NCI-H1092 (cell line): ENCODE data around the gene MYZAP.

Experiments
- DNase-seq: peaks from one replicate; lab custom pipeline; 2025; lab: John Stamatoyannopoulos, UW

Gene MYZAP

GRCh38 chr15:57563416-57563815, 28.3 kb upstream of the MYZAP start:
- DNase-seq: no peak

DNA sequence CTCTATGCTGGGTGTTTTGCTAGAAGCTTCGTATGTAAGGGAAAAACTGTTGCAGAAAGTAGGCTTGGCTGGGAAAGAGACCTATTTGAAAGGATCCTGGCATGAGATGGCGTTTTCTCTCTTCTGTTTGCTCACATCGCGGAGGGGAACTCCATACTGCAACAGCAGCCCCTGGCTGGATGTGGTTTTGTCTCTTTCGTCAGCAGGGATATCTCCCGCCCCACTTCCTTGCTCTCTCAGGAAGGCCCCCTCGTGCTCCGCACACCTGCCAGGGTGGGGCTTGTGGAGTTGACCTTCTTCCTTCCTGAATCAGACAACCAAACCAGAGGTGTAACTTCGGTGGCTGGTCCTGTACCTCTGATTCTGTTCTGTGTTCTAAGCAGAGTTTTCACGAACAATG, 26.4 kb upstream of the MYZAP start:
- DNase-seq: peak; percentile 13

DNA sequence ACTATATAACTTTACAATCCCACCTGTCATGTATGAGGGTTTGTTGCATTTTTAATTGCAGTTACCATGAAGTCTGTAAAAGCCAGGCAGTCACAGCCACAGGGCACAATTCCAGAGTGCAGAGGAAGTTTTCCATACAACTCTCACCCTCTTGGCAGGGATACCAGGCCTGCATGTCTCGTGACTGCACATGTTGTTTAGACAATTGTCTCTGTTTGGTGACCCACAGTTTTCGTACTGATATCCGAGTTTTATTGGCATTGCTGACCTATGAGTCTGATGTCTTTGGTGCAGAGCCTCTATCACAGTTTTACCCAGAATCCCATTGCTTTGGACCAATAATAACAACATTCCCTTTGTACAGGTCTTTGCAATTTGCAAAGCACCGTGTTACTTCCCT, 24.9 kb upstream of the MYZAP start:
- DNase-seq: no peak

GRCh38 chr15:57567891-57568290, 23.8 kb upstream of the MYZAP start:
- DNase-seq: no peak

DNA sequence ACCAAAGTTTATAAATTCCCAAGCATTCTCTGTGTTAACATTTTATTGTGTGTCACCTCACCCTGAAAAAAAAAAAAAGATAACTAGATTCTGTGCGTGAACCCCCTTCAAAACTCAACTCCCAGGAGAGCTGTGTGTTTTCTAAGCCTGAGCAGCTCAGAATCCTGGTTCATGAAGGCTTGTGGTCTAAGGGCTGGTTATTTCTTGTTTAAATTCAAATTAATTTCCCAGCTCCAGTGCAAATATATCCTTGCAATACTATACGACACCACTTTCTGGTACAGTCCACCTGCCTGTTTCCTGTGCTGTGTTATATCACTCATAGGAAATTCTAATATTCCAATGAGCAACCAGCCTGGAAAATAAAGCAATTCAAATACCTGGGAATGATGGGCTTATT, 23.4 kb upstream of the MYZAP start:
- DNase-seq: no peak

- DNase-seq: no peak
Measured at GRCh38 chr15:57570340-57570739, 21.4 kb upstream of the MYZAP start.

GRCh38 chr15:57570994-57571393, 20.7 kb upstream of the MYZAP start:
- no peak for DNase-seq

DNA sequence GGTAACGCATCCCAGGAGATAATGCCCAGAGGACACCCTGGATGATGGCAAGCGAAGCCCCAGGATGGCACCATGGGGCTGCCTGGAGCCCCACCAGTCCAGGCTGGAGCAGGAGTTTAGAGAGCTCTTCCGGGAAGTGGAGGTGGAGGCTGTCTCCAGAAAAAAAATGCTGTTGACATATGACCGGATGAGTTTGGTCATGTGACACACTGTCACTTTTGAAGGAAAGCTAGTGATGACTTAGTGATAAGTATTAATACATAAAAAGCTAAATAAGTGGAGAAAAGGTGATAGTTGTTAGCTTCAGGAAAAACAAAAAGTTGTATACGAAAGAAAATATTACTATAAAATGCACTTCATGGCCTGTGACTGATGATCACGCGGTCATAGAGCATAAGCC, 20.0 kb upstream of the MYZAP start:
- no peak for DNase-seq

GRCh38 chr15:57572468-57572867, 19.2 kb upstream of the MYZAP start:
- DNase-seq: no peak

DNA sequence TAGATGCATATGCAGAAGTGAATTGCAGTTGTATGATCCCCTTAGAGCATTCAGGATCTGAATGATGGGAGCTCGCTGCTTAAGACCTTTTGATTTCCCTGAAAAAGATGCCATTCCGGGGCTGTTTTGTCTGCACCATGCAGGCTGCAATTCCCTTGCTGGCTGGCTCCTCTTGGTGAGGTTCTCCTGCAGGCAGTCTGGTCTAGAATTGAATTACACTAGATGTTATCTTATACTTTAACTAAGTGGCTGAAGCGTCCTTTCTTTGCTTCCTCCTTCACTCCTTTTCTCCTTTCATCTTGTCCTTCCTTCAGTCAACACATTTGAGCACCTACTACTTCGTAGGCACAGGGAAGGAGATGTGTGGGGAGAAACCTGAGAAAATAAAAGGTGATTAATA, 18.6 kb upstream of the MYZAP start:
- no peak for DNase-seq

DNA sequence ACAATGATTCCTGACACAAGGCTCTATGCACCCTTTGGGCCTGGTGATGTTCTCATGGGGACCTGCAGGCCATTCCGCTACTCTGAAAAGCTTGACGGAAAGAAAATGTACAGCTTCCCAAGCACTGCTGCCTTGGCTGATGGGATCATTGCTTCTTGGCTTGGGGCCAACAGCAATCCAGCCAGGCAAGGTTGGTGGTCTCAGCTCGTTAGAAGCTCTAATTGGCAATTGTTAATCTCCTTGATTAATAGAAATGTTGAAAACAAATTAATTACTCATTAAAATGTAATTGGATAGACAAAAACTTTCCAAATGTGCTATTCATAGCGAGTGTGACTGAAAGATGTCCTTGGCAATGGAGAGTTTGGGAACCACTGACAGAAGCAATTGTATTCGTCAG, 16.3 kb upstream of the MYZAP start:
- no peak for DNase-seq

GRCh38 chr15:57578288-57578900, 13.3 kb upstream of the MYZAP start:
- DNase-seq: no peak

GRCh38 chr15:57580428-57580827, 11.3 kb upstream of the MYZAP start:
- no peak for DNase-seq

DNA sequence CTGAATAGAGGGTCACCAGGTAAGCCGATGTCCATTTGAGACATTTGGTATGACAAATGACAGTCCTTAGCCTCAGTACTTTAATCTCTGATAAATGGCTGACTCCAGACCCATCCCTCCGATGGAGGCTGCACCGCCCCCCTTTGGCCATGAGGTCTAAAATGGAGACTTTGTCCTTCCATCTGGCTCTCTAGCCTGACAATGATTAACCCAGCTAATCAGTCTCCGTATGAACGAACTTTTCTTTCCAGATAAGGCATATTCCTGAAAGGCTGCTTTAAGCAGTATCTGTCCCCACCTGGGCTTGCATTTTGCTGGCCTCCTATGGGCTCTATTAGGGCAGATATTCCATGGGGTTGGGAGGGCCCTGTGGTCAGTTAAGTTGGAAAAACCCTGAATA, 10.8 kb upstream of the MYZAP start:
- no peak for DNase-seq

- no peak for DNase-seq
Measured at GRCh38 chr15:57582090-57582489, 9.6 kb upstream of the MYZAP start.

GRCh38 chr15:57583282-57583681, 8.4 kb upstream of the MYZAP start:
- no peak for DNase-seq

DNA sequence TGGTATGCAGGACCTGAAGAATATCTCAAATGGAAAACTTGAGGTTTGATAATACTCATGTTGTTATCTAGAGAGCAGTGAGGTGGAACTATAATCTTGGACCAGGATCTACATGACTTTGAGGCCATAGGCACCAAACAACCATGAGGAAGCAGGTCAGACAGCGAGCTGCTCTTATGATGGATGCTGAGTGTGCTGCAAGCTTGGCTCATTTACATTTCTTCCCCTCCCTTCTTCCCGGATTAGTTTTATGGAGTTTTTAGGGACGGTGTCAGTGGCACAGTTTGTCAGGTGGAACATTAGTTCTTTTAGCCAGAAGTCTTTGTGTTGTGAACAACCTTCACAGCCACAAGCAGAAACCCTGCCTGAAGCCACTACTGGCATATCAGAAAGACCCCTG, 8.0 kb upstream of the MYZAP start:
- no peak for DNase-seq

- no peak for DNase-seq
Measured at GRCh38 chr15:57586661-57587424, 4.9 kb upstream of the MYZAP start.

GRCh38 chr15:57589281-57589680, 2.4 kb upstream of the MYZAP start:
- DNase-seq: no peak

DNA sequence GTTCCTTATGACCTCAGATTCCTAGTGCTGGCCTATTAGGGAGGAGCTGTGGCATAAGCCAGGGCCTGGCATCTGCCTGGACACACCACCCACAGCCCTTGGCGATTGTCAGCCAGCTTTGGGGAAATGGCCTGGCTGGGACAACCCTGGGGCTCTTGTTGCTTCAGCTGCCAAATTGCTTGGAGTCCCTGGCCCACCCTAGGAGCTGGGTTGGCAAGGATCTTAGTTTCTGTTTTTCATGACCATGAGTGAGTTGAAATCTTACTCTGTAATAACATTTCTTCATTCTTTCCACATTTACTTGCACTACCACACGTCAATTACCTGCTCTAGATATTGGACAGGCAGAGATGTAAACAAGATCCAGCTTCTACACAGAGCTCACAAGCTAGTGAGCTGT, 1.9 kb upstream of the MYZAP start:
- DNase-seq: no peak

- DNase-seq: no peak
Measured at GRCh38 chr15:57591237-57591821, 375 bp upstream of the MYZAP start.

DNA sequence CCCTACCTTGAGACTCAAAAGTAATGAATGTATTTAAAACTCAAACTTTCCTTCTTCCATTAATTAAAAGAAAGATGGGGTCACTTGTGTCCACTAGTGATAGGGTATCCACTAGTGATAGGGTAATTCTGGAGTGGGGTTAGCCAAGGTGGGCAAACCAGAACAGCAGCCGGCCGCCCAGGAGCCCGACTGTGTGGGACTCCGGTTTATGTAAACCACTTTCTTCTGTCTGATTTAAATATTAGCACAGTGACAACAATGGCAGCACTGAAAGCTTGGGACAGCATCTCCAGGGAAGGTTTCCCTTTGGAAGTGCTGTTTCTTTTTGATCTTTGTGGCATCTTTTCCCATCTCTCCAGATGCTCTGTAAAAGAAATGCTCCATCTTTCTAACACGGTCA, 722 bp downstream of the MYZAP start:
- DNase-seq: no peak

- DNase-seq: no peak
Measured at GRCh38 chr15:57592836-57593420, 1.2 kb downstream of the MYZAP start.
